ENCODE results near the gene TOLLIP.
"Not testable (repeated sequence)": the region's sequence is repeated elsewhere in the genome, so short reads cannot be mapped to it uniquely, and the experiment has no call there.

TOLLIP gene

GRCh38 chr11:1260023-1260501, 49.4 kb downstream of the TOLLIP start:
- DNase-seq, result no peak

- DNase-seq, result no peak
Observed at GRCh38 chr11:1259561-1259960, 49.9 kb downstream of the TOLLIP start.

- no peak for DNase-seq
Observed at GRCh38 chr11:1259076-1259461, 50.4 kb downstream of the TOLLIP start.

- no peak for DNase-seq
Observed at GRCh38 chr11:1258401-1259075, 50.9 kb downstream of the TOLLIP start.

- DNase-seq, result no peak
Observed at GRCh38 chr11:1257916-1258315, 51.5 kb downstream of the TOLLIP start.

- DNase-seq, result no peak
Observed at GRCh38 chr11:1257366-1257765, 52.1 kb downstream of the TOLLIP start.

GRCh38 chr11:1256257-1257045, 53.0 kb downstream of the TOLLIP start:
- no peak for DNase-seq

- DNase-seq, result no peak
Observed at GRCh38 chr11:1255151-1255550, 54.3 kb downstream of the TOLLIP start.

GRCh38 chr11:1254733-1255132, 54.7 kb downstream of the TOLLIP start:
- DNase-seq, result no peak

- no peak for DNase-seq
Observed at GRCh38 chr11:1254086-1254648, 55.3 kb downstream of the TOLLIP start.

- DNase-seq, result no peak
Observed at GRCh38 chr11:1253103-1253485, 56.3 kb downstream of the TOLLIP start.

GRCh38 chr11:1252371-1253102, 56.9 kb downstream of the TOLLIP start:
- DNase-seq, result no peak

GRCh38 chr11:1251236-1251770, 58.1 kb downstream of the TOLLIP start:
- DNase-seq, result no peak

GRCh38 chr11:1250411-1250810, 59.0 kb downstream of the TOLLIP start:
- DNase-seq, result not testable (repeated sequence)

GRCh38 chr11:1248951-1249350, 60.5 kb downstream of the TOLLIP start:
- not testable (repeated sequence) for DNase-seq

- not testable (repeated sequence) for DNase-seq
Observed at GRCh38 chr11:1247026-1247425, 62.4 kb downstream of the TOLLIP start.

GRCh38 chr11:1246301-1246700, 63.1 kb downstream of the TOLLIP start:
- DNase-seq, result not testable (repeated sequence)

- not testable (repeated sequence) for DNase-seq
Observed at GRCh38 chr11:1245717-1246116, 63.7 kb downstream of the TOLLIP start.

- not testable (repeated sequence) for DNase-seq
Observed at GRCh38 chr11:1244557-1244956, 64.9 kb downstream of the TOLLIP start.

- not testable (repeated sequence) for DNase-seq
Observed at GRCh38 chr11:1243521-1243920, 65.9 kb downstream of the TOLLIP start.

- DNase-seq, result not testable (repeated sequence)
Observed at GRCh38 chr11:1242751-1243150, 66.7 kb downstream of the TOLLIP start.

- no peak for DNase-seq
Observed at GRCh38 chr11:1242289-1242688, 67.1 kb downstream of the TOLLIP start.

- DNase-seq, result no peak
Observed at GRCh38 chr11:1241706-1242105, 67.7 kb downstream of the TOLLIP start.

Measured in SHP77 treated with DMSO at 0.1 percent for 48 hours (cell line).